A549 treated with GW870086 at 1 μM for 4 hours (cell line): ENCODE measurements around the gene FHOD1. TPM values are rescaled to one million over a fixed set of nuclear protein-coding genes. Genes with fewer than 3 reads are reported as not detected.

Experiments used
- total RNA-seq: library from RNA; stranded (reverse); fragments of 200-300 nt; extraction: Qiagen RNA extraction; gene quantifications from 5 replicates; pipeline ENCODE4 v1.2.3, GENCODE V29; 2022; ENCODE audit warnings: low read depth

The FHOD1 gene
- total RNA-seq: 47.9 to 66.5 TPM (median 61.3 TPM) in 5 replicates

DNA sequence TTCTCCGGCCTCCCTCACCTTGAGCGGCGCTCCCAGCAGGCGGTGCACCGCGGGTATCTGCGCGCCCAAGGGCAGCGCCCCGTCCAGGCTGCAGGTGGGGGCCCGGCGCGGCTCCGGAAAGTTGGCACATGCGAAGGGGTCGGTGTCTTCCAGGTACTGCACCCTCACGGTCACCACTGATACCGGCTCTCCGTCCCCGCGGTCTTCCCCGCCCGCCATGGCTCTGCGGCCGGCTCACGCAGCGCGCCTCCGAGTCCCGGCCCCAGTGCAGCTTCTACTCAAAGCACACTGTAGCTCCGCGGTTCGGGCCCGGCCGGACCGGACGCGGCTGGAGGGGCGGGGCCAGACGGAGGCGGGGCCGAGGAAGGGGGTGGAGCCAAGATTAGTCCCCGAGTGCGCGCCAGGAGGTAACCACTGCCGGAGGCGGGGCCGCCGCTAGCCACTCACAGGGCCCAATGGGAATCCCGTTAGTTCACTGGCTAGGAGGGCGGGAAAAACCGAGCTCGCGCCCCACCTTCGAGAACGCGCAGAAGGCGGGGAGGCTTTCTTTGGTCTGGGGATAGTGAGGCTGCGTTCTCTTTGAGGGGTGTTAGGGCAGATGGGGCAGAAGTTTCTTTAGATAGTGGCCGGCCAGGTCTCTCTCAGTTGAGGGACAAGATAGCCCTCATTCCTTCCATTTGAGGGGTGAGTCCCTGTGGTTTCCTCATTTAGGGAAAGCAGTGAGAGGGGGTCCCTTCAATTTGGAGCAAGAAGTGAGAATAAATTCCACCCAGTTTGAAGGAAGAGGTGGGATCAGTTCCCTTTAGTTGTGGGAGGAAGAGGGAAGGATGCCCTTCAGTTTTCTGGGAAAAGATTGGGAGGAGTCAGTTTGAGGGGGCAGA is at the start of gene FHOD1:
FHOD1 (minus strand) TSS at position 290 of the 881 bp plus-strand sequence; CDS start at position 219, 71 bp downstream.

DNA sequence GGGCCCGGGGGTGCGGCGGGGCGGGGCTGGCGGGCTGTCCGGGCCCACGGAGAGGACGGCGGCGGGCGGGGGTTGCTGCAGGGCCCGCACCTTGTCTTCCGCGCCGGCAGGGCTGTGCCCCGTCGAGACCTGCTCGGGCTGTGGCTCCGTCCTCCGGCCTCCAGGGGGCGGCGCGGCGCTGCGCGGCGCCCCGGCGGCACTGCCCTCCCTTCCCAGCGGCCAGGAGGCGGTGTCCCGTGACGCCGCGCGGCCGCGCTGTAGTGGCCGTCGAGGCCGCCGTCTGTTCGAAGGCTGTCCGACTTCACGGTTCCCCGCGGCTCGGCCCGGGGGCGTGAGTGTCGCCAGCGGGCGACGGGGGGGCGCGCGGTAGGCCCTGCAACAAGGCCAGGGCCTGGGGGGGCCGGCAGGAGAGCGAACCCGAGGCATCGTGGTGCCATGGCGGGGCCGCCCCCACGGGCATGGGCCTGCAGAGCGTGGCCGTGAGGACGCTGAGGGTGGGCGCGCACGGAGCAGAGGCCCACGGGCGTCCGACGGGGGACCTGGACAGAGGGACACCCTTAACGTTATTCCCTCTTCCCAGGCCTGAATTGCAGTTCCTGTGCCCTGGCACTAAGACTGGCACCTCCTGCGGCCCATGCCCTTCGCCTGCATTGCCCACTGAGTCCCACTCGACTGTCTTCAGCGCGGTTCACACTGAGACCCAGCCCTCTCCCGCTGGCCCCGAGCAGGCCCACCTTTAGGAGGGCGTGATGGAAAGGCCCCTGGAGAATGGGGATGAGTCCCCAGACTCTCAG is 32.2 kb upstream of the FHOD1 start, which contains the start of gene PLEKHG4:
PLEKHG4 (plus strand) TSS at position 237 of the 794 bp plus-strand sequence; CDS start at position 750, 513 bp downstream.

DNA sequence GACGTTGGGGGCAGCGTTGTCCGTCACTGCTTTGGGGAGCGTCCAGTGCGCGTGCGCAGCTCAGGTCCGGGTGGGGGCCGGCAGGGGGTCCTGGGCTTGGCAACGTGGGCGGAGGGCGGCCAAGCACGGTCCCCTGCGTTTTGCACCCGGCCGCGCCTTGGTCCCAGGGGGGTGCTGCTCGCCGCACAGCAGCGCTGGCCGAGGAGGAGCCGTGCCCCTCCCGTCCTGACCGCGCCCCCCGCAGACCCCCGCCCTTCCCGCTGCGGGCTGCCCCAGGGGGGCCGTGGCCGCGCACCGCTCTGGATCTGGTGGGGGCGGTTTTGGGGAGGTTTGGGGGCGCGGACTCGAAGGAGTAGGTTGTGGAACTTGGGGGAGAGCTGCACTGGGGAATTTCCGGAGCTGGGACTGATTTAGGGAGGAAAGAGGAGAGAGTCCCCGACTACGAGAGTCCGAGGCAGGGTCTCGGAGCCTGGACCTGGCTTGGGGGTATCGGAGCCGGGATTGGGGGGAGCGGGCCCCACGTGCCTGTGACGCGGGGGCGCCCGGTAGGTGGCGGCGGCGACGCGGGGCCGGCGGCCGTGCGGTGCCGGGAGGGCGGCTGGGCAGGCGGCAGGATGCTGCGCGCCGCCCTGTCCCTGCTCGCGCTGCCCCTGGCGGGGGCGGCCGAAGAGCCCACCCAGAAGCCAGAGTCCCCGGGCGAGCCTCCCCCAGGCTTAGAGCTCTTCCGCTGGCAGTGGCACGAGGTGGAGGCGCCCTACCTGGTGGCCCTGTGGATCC is 1.3 kb upstream of the FHOD1 start, which contains the start of gene SLC9A5:
SLC9A5 (plus strand) TSS at position 579 of the 777 bp plus-strand sequence; CDS start at position 615, 36 bp downstream.

DNA sequence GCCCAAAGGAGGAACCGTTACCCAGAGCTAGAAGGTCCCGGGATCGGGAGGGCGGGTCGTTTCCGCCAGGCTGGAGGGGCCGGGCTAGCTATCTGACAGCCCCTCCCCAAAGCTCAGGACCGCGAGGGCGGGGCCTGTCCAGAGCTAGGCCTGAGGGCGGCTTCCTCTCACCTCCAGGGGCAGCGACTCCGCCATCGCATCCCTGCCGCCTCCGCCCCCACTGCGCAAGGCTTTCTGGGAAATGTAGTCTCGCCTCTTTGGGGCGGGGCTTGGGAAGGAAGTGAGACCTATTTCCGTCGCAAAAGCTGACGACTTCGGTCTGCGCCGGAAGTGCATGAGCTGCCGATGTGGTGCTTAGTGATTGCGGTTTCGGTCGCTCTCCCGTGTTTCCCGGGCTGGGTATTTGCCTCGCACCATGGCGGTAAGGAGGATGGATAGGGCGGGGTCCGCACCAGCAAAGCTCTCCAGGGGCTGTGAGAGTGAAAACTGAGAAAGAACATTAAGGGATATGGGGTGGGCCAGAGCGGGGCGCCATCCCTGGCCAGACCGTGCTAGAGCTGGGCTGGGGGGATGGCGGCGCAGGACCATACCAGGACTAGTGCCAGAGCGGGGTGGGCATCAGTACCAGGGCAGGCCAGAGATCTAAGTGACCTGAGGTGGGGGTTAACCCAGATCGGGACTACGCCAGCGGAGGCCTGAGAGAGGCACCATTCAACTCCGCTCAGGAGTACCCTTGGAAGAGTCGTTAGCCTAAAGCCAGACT is 20.3 kb downstream of the FHOD1 start, which contains the start of gene TMEM208:
TMEM208 (plus strand) TSS at position 327 of the 763 bp plus-strand sequence; CDS start at position 416, 89 bp downstream.

DNA sequence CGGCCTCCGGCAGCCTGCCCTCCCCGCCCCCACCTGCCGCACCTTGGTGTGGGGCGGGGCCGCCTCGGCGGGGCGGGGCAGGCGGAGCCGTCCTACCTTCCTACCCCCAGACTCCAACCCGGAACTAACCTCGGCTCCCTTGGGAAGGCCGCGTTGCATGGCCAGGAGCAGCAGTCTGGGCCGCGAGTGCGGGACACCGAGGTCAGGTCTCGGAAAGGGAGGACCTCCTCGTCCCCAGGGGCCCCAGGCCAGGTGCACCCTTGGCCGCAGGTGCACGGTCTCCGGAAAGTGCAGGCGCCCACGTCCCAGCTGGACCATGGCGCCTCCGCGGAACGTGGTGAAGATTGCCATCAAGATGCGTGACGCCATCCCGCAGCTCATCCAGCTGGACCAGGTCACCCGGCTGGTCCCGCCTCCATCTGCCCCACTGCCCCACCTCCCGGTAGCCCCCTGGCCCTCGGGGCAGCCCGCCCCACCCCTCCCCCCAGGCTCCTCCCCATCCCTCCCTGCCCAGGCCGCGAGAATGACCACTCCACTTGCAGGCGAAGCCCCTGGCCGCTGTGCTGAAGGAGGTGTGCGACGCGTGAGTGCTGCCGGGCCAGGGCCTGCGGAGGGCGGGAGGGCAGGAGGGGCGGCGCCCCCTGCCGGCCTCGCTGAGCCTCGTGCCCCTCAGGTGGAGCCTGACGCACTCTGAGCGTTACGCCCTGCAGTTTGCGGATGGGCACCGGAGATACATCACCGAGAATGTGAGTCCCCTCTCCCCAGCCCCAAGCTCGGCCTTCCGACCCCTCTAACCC is 48.1 kb downstream of the FHOD1 start, which contains the start of gene ELMO3:
ELMO3 (plus strand) TSS at position 121 of the 797 bp plus-strand sequence; CDS start at position 317, 196 bp downstream.

DNA sequence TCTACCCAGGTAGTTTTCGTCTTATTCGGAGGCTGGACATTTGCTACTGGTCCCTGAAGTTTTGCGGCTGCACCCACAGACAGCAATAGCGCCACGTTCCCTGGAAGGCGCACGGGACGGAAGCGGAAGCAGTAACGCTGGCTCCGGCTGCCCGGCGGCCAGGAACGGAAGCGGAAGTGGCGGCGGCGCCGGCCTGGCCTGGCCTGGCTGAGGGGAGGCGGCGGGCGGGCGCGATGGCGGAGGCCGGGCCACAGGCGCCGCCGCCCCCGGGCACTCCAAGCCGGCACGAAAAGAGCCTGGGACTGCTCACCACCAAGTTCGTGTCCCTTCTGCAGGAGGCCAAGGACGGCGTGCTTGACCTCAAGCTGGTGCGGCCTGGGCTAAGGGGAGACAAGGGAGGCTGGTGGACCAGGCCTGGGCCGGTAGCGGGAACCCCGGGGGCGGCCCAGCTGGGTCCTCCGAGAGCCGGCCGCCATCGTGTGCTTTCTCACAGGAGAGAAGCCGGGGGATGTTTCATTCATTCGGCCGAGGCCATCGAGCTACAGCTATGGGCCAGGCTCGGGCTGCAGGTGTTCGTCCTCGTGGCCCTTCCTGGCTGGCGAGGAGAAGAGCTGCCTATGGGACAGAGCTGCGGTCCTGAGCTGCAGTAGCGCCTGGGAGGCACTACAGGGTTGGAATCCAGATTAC is 55.1 kb downstream of the FHOD1 start, which contains the start of gene E2F4:
E2F4 (plus strand) TSS at position 161 of the 687 bp plus-strand sequence; CDS start at position 234, 73 bp downstream.

DNA sequence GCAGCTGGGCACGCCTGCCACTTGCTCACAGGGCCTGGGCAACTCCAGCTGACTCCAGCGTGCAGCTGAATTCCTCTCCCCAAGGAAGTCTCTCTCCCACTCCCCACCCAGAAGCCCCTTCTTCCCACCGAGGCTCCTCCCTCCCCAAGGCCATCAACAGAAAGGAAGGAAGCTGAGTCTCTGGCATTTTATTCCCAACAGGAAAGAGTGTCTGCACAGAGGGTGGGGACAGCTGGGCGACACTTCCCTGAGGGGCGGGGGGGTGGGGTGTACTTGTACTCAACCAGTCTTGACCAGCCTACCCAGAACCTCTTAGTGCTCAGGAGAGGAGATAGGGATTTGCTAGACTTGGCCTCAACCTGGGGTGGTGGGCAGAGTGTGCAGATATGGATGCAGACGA is 57.2 kb downstream of the FHOD1 start, which contains the start of gene EXOC3L1:
EXOC3L1 (minus strand) TSS at position 96 of the 400 bp plus-strand sequence. CDS start 460 bp downstream, outside the sequence.

DNA sequence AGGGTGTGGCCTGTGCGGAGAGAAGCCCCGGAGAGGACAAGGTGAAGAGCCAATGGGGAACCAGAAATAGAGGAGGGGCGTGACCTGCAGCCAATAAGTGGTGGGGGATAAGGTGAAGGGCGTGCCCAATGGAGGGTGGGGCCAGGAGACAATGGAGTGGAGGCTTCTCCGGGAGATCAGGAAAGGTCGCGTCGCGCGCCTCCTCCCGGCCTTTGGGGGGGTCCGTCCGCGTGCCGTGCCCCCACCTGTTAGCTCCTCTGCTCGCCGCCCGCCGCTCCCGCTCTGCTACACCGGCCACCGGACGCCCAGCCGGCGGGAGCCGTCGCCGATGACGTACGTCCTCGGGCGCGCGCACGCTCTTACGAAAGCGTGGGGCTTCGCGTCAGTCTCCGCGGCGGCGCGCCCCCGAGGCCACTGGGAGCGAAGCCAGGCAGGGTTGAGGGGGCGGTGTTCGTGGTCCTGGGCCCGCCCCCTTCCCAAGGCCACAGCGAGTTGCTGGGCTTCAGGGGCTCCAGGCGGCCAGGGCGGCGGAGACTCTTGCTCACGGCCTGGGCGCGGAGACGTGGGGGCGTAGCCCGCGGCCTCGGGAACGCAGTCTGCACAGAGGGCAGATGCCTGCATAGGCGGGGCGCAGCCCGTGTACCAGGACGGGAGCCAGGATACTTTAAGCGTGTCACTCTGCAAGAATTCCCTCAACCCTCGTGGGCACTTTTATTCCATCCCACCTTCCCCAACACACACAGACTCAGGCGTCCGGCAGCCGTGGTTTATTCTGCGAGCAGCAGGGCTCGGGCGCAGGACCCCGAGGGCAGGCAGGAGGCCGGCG is 63.4 kb downstream of the FHOD1 start, which contains the start of gene MATCAP1:
MATCAP1 (minus strand) TSS at position 337 of the 826 bp plus-strand sequence. CDS start 3,353 bp downstream, outside the sequence.

Other genes with a start within 250 kb of the FHOD1 start
- gene CBFB, start 218.3 kb downstream of the FHOD1 start, total RNA-seq: 46.6 to 53.6 TPM (median 51.6 TPM) in 5 replicates
- 24.3 to 26.8 TPM (median 25.6 TPM) in 5 replicates for gene PHAF1, start 137.5 kb downstream of the FHOD1 start, total RNA-seq
- gene B3GNT9, start 96.5 kb downstream of the FHOD1 start, total RNA-seq: 7.7 to 9.5 TPM (median 9.0 TPM) in 5 replicates
- 16.1 to 19.2 TPM (median 18.6 TPM) in 5 replicates for gene TRADD, start 87.6 kb downstream of the FHOD1 start, total RNA-seq
- gene FBXL8, start 87.5 kb downstream of the FHOD1 start, total RNA-seq: 3.4 to 9.0 TPM (median 8.0 TPM) in 5 replicates
- gene HSF4, start 82.7 kb downstream of the FHOD1 start, total RNA-seq: 11.9 to 16.5 TPM (median 13.2 TPM) in 5 replicates
- 76.4 to 107 TPM (median 89.9 TPM) in 5 replicates for gene NOL3, start 76.9 kb downstream of the FHOD1 start, total RNA-seq
- 5.4 to 8.4 TPM (median 6.3 TPM) in 5 replicates for gene MATCAP1, start 63.5 kb downstream of the FHOD1 start, total RNA-seq
- gene EXOC3L1, start 57.3 kb downstream of the FHOD1 start, total RNA-seq: 0.09 to 0.30 TPM (median 0.23 TPM) in 3 of 5 replicates, not detected in the others
- 82.2 to 98.8 TPM (median 95.1 TPM) in 5 replicates for gene E2F4, start 55.3 kb downstream of the FHOD1 start, total RNA-seq
- 0.99 to 1.5 TPM (median 1.4 TPM) in 5 replicates for gene ELMO3, start 48.4 kb downstream of the FHOD1 start, total RNA-seq
- 87.8 to 98.8 TPM (median 94.3 TPM) in 5 replicates for gene TMEM208, start 20.4 kb downstream of the FHOD1 start, total RNA-seq
- 1.4 to 1.7 TPM (median 1.6 TPM) in 5 replicates for gene SLC9A5, start 1.5 kb upstream of the FHOD1 start, total RNA-seq
- 11.0 to 14.2 TPM (median 12.3 TPM) in 5 replicates for gene PLEKHG4, start 32.1 kb upstream of the FHOD1 start, total RNA-seq
- gene KCTD19, start 79.3 kb upstream of the FHOD1 start, total RNA-seq: 0.14 to 0.79 TPM (median 0.43 TPM) in 5 replicates
- gene LRRC36, start 79.3 kb upstream of the FHOD1 start, total RNA-seq: 0.21 to 0.35 TPM (median 0.21 TPM) in 3 of 5 replicates, not detected in the others
- gene TPPP3, start 146.0 kb upstream of the FHOD1 start, total RNA-seq: 8.6 to 14.2 TPM (median 12.1 TPM) in 5 replicates
- 4.6 to 7.2 TPM (median 6.5 TPM) in 5 replicates for gene ZDHHC1, start 169.0 kb upstream of the FHOD1 start, total RNA-seq
- gene HSD11B2, start 183.6 kb upstream of the FHOD1 start, total RNA-seq: 1.3 to 2.1 TPM (median 1.5 TPM) in 5 replicates
- gene ATP6V0D1, start 233.7 kb upstream of the FHOD1 start, total RNA-seq: 100 to 117 TPM (median 107 TPM) in 5 replicates
- not detected in 5 replicates for gene AGRP, start 236.1 kb upstream of the FHOD1 start, total RNA-seq